ENCODE results near the gene ANKIB1.

- TF ChIP-seq CTCF (IDR thresholded peaks at IDR 0.05): no peak
- no peak for TF ChIP-seq POLR2A (IDR thresholded peaks at IDR 0.05)
Measured at GRCh38 chr7:92391071-92391470, 145.3 kb downstream of the ANKIB1 start.
